ENCODE measurements around the gene ZNF263.
"Not testable (repeated sequence)": the region's sequence is repeated elsewhere in the genome, so short reads cannot be mapped to it uniquely, and the experiment has no call there.

The ZNF263 gene

DNA sequence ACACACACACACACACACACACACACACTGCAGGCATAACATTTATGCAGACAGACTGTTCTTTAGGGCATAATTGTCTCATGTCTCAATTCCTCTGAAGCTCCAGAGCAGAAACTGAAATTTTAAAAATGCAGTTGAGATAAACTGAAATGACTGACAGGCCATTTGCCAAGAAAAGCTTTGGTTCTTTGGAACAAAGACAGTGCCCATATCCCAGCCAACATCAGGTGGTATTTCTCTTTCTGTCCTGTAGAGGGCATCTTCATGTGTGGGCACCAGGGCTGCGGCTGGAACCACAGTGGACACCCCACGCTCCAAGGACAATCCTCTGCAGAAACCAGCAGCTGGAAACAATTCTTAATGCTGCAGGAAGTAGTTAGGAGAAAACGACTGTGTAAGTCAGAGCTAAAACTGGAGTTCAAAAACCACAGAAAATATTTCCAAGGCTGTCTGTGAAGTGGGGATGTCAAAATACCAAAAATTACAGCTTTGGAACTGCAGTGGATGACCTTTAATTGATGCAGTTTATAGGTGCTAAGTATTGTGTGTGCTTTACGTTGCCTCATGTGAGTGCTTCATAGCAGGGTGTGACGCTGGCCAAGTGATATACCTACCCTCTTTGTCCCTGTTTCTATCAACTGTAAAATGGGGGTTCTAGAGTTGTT lies 16.3 kb upstream of the ZNF263 start:
- no peak for DNase-seq (ENCODE audit: low read depth in 2 of 2, low spot score in 1 of 2)

DNA sequence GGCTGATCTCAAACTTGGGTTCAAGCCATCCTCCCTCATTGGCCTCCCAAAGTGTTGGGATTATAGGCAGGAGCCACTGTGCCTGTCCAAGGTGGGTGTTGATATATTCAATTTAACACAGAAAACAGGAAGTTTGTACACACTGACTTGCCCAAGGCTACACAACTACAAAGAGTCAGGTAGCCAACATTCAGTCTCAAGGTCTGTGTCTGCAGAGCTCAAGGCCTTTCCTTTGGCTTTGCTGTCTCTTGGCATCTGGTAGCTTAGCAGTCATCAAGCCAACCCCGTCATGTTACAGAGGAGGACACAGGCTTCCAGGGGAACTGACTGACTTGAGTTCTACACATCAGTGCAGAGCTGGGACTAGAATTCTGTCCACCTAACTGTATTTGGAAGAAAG lies 15.0 kb upstream of the ZNF263 start:
- DNase-seq (ENCODE audit: low read depth in 2 of 2, low spot score in 1 of 2), result no peak

DNA sequence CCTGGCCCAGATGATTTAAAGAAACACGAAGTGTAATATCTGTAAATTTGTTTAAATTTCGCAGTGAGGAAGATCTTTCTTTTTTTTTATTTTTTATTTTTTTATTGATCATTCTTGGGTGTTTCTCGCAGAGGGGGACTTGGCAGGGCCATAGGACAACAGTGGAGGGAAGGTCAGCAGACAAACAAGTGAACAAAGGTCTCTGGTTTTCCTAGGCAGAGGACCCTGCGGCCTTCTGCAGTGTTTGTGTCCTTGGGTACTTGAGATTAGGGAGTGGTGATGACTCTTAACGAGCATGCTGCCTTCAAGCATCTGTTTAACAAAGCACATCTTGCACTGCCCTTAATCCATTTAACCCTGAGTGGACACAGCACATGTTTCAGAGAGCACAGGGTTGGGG lies 12.6 kb upstream of the ZNF263 start:
- DNase-seq (ENCODE audit: low read depth in 2 of 2, low spot score in 1 of 2), result not testable (repeated sequence)

DNA sequence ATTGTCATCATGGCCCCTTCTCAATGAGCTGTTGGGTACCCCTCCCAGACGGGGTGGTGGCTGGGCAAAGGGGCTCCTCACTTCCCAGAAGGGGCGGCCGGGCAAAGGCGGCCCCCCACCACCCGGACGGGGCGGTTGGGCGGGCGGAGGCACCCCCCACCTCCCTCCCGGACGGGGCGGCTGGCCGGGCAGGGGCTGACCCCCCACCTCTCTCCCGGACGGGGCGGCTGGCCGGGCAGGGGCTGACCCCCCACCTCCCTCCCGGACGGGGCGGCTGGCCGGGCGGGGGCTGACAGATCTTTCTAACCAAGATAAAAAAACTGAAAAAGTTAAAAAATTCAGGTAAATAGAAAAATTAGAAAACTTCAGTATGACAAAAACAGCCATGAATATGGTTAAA lies 12.0 kb upstream of the ZNF263 start:
- DNase-seq (ENCODE audit: low read depth in 2 of 2, low spot score in 1 of 2), result not testable (repeated sequence)

DNA sequence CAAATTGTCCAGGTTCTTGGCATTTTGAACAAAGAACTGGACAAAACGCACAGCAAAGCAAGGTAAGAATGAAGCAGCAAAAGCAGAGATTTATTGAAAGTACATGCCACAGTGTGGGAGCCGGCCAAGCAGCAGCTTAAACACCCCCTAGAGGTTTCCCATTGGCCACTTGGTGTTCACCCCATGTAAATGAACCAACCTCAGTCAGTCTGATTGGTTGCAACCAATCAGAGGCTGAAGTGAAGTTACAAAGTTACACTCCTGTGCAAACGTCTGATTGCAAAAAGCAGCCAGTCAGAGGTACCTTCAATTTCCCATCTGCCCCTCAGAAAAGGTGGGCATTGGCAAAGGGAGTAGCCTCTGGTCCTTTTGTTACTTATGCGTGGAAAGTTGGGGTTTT lies 8.8 kb upstream of the ZNF263 start:
- DNase-seq (ENCODE audit: low read depth in 2 of 2, low spot score in 1 of 2), result no peak

DNA sequence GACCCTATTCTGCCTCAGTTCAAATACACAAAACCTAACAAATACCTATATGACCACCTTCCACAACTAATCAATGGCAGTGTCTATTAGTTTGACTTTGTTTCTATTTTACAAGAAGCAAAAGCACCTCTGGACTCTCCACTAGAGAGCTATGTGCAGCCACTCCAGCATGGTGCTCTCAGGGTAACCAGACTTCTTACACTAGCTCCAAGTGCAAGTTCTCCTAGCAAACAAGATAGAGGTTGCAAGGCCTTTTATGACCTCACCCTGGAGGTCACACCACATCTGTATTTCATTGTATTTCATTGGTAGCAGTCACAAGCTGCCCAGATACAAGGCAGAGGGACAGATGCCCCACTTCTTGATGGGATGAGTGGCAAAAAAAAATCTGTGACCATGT lies 8.3 kb upstream of the ZNF263 start:
- no peak for DNase-seq (ENCODE audit: low read depth in 2 of 2, low spot score in 1 of 2)

DNA sequence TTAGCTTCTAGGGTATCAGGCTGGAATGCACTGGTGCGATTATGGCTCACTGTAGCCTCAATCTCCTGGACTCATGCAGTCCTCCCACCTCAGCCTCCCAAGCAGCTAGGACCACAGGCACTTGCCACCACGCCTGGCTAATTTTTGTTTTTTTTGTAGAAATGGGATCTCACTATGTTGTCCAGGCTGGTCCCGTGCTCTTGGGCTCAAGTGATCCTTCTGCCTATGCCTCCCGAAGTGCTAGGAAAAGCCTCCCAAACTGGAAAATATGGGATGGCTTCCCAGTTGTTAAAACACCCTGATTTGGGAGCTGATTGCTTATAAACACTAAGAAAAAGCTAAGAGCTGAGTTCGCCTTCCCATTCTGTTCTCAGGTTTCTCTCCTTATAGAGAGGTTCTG lies 6.6 kb upstream of the ZNF263 start:
- DNase-seq (ENCODE audit: low read depth in 2 of 2, low spot score in 1 of 2), result no peak

DNA sequence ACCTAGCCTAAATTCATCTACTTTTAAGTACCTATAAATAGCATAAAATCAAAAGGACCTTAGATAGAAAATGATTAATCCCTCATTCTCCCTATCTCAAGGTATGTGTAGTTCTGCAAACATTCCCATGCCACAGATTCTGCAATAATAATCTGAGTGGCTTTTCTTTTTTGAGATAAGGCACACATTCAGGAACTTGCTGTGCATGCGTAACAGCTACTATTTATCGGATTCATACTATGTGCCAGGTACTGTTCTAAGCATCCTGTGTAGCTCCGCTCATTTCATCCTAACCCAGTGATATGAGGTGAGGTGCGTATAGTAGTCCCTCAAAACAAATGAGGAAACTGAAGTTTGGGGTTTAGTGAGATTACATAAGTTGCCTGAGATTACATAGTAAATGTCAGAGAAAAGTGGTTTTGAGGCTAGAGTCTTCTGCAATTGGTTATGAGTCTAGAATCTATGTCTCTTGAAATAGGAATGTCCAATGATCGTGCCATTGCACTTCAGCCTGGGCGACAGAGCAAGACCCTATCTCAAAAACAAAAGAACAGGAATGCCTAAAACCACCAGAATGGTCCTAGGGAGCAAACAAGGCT lies 2.0 kb upstream of the ZNF263 start:
- no peak for DNase-seq (ENCODE audit: low read depth in 2 of 2, low spot score in 1 of 2)

DNA sequence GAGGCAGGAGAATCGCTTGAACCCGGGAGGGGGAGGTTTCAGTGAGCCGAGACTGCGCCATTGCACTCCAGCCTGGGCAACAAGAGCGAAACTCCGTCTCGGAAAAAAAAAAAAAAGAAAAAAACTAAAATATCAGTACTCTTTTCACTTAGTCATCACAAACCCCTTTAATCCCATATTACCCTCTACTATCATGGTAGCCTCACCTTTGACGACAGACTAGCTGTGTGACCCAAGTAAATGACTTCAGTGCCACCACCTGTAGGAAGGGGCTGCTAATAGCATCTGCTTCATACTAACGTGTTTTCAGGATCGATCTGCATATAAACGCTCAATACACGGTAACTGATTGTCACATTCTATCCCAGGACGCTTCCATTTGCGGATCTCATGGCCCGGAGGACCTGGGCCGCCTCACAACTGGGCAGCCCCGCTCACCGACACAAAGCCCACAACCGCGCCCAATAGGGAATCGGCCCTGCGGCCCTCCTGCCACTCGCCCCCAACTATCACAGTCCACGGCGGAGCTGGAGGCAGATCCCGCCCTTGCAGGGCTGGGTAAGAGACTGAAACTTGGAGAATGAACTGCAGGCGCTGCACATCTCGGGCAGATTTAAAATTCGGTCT lies 1.1 kb upstream of the ZNF263 start:
- no peak for DNase-seq (ENCODE audit: low read depth in 2 of 2, low spot score in 1 of 2)

DNA sequence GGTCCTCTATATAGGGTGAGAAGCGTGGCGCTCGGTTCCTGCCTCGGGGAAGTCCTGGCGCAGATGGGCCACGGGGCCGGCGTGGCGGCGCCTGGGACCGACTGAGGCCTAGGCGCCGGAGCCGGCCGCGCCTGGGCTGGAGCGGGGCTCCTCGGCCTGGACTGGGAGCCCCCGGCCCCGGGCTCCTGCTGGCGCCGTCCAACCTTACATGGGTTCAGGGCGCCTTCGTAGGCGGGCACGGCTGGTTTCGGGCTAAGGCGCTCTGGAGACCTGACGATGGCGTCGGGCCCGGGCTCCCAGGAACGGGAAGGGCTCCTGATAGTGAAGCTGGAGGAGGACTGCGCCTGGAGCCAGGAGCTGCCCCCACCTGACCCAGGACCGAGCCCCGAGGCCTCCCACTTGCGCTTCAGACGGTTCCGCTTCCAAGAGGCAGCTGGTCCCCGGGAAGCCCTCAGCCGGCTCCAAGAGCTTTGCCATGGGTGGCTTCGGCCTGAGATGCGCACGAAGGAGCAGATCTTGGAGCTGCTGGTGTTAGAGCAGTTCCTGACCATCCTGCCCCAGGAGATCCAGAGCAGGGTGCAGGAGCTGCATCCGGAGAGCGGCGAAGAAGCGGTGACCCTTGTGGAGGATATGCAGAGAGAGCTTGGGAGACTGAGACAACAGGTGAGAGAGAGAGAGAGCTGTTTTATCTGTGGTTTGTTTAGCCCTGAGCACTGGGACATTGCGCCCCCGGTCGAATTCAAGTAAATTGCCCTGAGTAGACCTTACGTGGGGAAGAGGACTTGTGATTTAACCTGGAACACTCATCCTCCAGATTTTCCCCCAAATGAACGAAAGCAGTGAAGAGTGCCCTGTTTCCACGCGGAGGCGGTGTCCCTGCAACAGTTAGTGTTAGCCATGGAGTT lies 504 bp downstream of the ZNF263 start:
- DNase-seq (ENCODE audit: low read depth in 2 of 2, low spot score in 1 of 2), result no peak

DNA sequence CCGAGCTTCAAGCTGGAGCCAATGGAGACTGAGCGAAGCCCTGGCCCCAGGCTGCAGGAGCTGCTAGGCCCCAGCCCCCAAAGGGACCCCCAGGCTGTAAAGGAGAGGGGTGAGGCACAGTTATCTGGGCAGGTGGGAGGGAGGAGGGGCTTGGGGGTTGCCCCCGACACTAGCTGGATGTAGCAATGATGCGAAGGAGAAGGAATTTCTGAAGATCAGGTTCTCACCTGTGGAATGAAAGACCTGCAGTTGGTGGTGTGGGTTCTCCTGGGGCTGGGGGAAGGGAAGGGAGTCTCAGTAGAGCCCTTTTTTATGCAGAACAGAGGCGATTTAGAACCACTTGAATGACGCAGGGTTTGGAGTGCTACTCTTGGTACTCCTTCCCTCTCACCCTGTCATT lies 1.8 kb downstream of the ZNF263 start:
- no peak for DNase-seq (ENCODE audit: low read depth in 2 of 2, low spot score in 1 of 2)

DNA sequence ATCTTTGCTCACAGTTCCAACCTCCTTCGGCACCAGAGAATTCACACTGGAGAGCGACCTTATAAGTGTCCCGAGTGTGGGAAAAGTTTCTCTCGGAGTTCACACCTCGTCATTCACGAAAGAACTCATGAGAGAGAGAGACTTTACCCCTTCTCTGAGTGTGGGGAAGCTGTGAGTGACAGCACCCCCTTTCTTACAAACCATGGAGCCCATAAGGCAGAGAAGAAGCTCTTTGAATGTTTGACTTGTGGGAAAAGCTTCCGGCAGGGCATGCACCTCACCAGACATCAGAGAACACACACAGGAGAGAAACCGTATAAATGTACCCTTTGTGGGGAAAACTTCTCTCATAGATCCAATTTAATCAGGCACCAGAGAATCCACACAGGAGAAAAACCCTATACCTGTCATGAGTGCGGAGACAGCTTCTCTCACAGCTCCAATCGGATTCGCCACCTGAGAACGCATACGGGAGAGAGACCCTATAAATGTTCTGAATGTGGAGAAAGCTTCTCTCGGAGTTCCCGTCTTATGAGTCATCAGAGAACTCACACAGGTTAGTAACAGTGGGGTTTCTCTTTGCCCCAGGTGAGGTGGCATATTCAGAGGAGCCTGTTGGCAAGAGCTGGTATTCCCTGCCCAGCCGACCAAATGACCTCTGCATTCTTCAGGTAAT lies 6.8 kb downstream of the ZNF263 start:
- DNase-seq (ENCODE audit: low read depth in 2 of 2, low spot score in 1 of 2), result no peak

DNA sequence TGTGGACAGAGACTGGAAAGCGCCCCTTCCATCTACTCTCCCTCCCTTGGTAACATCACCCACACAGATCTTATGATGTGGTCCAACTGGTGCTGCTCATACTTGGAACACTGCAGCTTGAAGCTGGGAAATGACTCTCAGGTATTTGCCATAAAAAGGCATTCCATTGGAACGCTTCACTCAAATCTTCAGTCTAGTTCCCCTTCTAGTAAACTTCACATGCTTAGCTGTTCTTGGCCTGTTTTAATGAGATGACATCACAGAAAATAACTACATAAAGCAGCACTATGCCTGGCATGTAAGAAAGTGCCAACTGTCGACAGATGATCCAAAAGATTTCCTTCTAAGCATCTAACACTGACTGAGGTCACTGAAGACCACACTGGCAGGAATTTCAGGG lies 9.3 kb downstream of the ZNF263 start:
- no peak for DNase-seq (ENCODE audit: low read depth in 2 of 2, low spot score in 1 of 2)

DNA sequence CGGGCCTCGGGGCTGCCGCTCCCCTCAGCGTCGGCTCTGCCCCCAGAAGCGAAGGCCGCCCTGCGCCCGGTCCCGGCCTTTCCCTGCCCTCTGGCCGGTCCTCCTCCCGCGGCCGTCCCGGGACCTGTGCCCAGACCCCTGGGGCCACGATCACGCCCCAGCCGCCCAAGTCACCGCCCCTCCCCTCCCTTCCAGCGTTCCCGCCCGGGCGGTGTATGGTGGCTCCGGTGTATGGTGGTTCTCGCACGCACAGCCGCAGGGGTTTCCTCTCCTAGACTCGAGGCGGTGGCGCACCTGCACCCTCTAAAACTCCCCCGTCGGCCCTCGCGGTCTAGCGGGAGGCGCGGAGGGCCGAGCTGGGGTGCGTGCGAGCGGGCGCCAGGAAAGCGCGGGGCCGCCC lies 11.9 kb downstream of the ZNF263 start:
- DNase-seq (ENCODE audit: low read depth in 2 of 2, low spot score in 1 of 2), result no peak

DNA sequence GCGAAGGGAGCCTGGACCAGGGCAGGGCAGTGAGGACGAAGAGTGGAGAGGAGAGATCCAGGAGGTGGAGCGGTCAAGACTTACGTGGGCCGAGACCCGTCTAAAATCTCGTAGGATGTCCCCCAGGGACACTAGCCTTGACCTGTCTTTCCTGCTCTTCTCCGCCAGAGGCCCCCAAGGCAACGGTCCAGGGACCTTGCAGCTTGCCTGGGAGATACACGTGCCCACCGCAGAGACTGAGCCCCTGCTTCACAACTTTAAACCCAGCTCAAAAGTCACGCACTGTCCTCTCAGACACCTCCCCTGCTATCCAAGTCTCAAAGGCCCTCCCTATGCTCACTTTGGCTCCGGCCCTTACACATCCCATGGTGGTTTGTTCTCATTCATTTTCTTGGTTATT lies 12.5 kb downstream of the ZNF263 start:
- no peak for DNase-seq (ENCODE audit: low read depth in 2 of 2, low spot score in 1 of 2)

DNA sequence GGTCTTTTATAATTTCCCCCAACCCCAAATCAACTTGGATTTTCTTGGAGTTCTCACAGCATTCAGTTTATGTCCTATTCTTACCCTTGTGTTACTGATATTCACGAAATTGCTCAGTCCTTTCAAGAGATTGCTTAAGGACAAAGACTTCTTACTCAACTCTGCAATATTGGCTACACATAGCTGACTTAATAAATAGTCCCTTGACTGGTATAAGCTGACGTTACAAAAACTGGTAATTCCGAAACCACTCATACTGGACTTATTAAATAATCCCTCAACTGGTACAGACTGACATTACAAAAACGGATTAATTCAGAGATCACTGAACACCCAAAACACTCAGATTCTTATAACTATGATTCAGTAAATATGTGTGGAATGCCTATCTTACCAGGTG lies 21.1 kb downstream of the ZNF263 start:
- no peak for DNase-seq (ENCODE audit: low read depth in 2 of 2, low spot score in 1 of 2)

DNA sequence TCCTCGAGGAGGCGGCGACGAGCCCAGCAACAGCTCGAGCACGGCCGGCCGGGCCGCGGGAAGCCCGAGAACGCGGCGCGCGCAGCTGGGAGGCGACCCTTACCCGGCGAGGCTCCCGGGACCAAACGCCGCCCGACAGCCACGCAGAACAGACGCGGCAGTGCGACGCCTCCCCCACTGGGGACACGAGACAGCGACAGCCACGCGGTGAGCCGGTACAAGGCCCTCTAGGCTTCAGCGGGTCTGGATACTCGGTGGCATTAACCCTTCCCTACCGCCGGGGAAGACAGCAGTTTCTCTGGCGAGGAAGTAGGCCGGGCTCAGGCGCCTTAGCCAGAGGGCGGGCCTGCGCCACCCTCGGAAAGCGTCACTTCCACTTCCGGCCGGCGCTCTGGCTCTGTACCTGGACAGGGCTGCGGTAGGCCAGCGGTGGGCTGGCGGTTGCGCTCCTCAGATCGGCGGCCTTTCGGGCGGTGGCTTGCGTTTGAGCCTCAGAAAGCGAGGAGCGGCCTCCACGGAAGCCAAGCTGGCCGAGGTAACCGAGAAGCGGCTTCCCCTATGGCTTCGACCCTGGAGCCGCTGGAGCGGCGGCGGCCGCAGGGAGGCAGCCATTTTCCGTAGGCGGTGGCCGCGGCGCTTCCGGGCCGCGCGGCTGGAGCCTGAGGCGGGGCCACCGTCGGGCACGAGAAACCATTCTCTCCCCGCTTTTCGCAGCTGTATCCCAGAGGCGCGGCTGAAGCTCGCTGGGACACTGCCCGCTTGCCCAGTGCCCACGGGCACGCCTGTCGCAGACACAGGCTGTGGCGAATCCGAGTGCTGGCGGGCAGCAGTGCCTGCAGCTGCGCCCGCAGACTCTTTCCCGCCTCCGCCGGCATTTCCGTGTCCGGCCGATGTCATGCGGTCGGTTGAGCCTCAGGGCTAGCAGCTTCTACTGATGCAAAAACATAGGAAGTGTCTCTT lies 22.1 kb downstream of the ZNF263 start, which contains the start of the genes TIGD7 and ZNF75A:
Gene TIGD7 (minus strand): TSS at position 322 of the 960 bp plus-strand sequence. CDS start 4,816 bp downstream, outside the sequence.
Gene ZNF75A (plus strand): TSS at position 389 of the 960 bp plus-strand sequence. CDS start 2,932 bp downstream, outside the sequence.
- DNase-seq (ENCODE audit: low read depth in 2 of 2, low spot score in 1 of 2), result peak; percentile 47 to 70

DNA sequence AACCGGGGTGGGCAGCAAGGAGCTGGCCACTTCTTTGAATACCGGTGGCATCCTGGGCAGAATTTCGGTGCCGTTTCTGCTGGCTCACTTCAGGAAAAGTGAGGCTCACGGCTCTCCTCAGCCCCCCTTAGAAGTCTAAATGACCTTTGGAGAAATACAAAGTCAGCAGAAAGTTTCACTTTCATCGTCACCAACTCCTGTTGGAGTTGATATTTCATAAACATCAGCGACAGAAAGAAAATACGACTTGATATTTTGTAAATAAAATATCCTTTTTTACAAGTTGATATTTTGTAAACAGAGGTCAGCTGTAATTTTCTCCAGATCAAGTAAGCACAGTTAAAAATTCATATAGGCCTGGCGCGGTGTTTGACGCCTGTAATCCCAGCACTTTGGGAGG lies 22.8 kb downstream of the ZNF263 start:
- no peak for DNase-seq (ENCODE audit: low read depth in 2 of 2, low spot score in 1 of 2)

DNA sequence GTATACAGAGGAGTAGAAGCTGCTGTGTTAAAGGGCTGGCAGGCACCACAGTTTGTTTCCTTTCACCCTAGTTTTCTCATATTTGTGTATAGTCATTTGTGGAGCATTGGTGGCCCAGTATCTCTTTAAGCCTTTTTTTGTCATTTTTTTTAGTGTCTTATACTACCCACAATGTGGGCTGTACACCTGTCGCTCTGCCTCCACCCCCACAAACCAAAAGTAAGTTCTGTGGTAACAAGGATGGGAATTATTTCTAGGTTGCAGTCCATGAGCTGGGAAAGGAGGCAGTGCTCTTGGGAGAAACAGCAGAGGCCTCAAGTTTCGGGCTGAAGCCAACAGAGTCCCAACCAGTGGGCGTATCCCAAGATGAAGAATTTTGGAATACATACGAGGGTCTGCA lies 28.2 kb downstream of the ZNF263 start:
- no peak for DNase-seq (ENCODE audit: low read depth in 2 of 2, low spot score in 1 of 2)
